Daoy (cell line): ENCODE results near the gene RNF157. TPM values are rescaled to one million over a fixed set of nuclear protein-coding genes. Genes with fewer than 3 reads are reported as not detected.

Experiments
- DNase-seq: peaks from one replicate; pipeline ENCODE4 v3.0.0-alpha.2; 2015; ENCODE audit warnings: low read depth
- total RNA-seq: library from RNA; depleted of rRNA; stranded (reverse); fragments of >200 nt; shearing (Covaris generic); gene quantifications from 2 replicates; pipeline ENCODE4 v1.2.3, GENCODE V29; 2014

The RNF157 gene
- total RNA-seq, 1 experiment from 2014 or later = 7.3 TPM

GRCh38 chr17:76123749-76124581, 116.3 kb downstream of the RNF157 start:
- DNase-seq = no peak

GRCh38 chr17:76123191-76123499, 117.1 kb downstream of the RNF157 start:
- no peak for DNase-seq

GRCh38 chr17:76122431-76123190, 117.7 kb downstream of the RNF157 start:
- no peak for DNase-seq

- DNase-seq = no peak
These were observed 118.3 kb downstream of the RNF157 start for GRCh38 chr17:76121932-76122430.

GRCh38 chr17:76120658-76121008, 119.7 kb downstream of the RNF157 start:
- DNase-seq = no peak

GRCh38 chr17:76119409-76120371, 120.6 kb downstream of the RNF157 start:
- no peak for DNase-seq

- DNase-seq = no peak
These were observed 125.0 kb downstream of the RNF157 start for GRCh38 chr17:76115138-76115754.

- no peak for DNase-seq
These were observed 128.3 kb downstream of the RNF157 start for GRCh38 chr17:76111956-76112355.

- no peak for DNase-seq
These were observed 132.8 kb downstream of the RNF157 start for GRCh38 chr17:76107509-76107908.

GRCh38 chr17:76106703-76107102, 133.6 kb downstream of the RNF157 start:
- DNase-seq = no peak

- DNase-seq = no peak
These were observed 135.4 kb downstream of the RNF157 start for GRCh38 chr17:76104896-76105231.

- DNase-seq = no peak
These were observed 136.0 kb downstream of the RNF157 start for GRCh38 chr17:76104140-76104895.

GRCh38 chr17:76103274-76104139, 136.8 kb downstream of the RNF157 start, which contains the start of gene EXOC7:
Gene EXOC7 (minus strand): TSS chr17:76103787. CDS start chr17:76103692, 95 bp downstream.
- DNase-seq = peak; percentile 96

GRCh38 chr17:76102944-76103273, 137.4 kb downstream of the RNF157 start:
- DNase-seq = no peak

- no peak for DNase-seq
These were observed 142.5 kb downstream of the RNF157 start for GRCh38 chr17:76097716-76098295.

- DNase-seq = no peak
These were observed 144.3 kb downstream of the RNF157 start for GRCh38 chr17:76095943-76096342.

GRCh38 chr17:76094046-76094445, 146.2 kb downstream of the RNF157 start:
- DNase-seq = no peak

GRCh38 chr17:76092526-76093413, 147.5 kb downstream of the RNF157 start:
- no peak for DNase-seq
